Stimulated activated CD8-positive, alpha-beta memory T cell treated with anti-CD3 and anti-CD28 coated beads, Interleukin-4, amount 100 ng/mL, for 48 hours (primary cell): Measurements from ENCODE around the gene EIF3B.
"Not testable (repeated sequence)": the region's sequence is repeated elsewhere in the genome, so short reads cannot be mapped to it uniquely, and the experiment has no call there.

ENCODE experiments used
- DNase-seq: peaks from one replicate; pipeline ENCODE4 v3.0.0-alpha.2; 2020

The EIF3B gene

DNA sequence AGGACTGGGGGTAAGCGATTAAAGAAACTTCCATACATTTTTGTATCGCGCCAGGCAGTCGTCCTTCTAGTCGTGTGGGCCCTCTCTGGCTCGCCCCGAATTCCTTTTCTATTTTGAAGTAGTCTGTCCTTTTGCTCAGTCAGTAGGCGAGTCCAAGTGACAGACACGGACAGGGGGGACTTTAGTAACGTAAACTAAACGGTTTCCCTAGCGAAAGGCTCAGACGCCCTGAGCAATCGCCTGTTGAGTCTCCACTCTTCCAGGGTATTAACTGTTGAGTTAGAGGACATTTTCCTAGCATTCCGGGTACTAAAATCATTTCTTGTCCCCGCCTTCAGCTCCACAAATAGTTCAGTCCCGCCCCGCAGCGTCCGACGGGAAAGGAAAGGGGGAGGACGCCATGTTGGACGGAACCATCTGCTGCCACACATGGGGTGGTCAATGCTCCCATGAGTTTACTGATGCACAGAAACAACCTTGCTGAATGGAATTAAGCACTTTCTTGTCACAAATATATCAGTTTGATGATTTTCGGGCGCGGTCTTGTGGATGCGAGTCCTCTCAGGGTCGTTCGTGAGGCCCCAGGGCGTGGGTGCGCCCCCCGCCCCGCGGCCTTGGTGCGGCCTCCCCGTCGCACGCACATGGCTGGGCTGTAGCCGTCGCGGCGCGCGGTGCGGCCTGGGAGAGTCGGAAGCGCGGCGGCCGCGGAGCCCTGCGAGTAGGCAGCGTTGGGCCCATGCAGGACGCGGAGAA, at the start of gene EIF3B:
Gene EIF3B, plus strand, starts transcription at position 642 of the 753 bp plus-strand sequence. Its CDS starts 95 bp downstream, at position 737.
- DNase-seq, result peak; percentile 89

DNA sequence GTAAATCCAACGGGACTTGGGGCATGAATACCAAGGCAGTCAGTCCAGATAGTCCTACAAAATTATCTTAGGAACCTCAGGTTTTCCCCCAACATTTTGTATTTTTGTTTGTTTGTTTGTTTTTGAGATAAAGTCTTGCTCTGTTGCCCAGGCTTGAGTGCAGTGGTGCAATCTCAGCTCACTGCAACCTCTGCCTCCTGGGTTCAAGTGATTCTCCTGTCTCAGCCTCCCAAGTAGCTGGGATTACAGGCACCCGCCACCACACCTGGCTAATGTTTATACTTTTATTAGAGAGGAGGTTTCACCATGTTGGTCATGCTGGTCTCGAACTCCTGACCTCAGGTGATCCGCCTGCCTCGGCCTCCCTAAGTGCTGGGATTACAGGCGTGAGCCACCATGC, 49.4 kb upstream of the EIF3B start:
- DNase-seq, result not testable (repeated sequence)

DNA sequence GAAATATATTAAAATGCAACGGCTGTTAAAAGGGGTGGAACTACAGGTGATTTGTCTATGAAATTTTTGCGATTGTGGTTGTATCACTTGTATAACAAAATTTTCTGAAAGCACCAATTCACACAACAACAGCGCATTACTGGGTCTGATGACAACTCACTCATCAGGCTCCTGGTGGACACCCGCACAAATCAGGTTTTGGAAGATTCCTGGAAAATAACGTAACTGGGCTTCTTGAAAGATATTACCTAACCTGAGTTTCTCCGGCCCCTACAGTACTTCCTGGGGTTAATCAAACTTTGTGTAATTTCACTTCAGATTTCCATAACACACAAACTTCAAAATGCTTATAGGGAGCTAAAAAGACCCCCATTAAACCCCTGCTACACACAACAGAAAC, 47.9 kb upstream of the EIF3B start:
- DNase-seq, result no peak

DNA sequence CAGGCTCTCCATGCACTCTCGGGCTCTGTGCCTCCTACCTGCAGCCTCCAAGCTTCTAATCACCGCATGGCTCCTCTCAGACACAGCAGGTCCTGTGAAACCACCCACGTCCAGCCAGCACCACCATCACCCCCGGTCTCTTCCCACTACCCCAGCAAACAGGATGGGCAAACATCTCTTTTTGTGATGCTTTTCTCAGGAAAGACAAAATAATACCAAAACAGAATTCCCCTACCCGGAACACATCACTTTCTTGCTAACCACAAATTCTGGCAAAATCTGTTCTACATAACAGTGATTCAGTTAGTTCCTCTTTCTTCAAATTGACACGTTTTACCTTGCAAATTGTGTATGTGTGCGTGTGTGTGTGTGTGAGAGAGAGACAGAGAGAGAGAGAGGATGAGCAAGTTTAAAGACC, 46.9 kb upstream of the EIF3B start:
- DNase-seq, result no peak

- no peak for DNase-seq
Measured at GRCh38 chr7:2309889-2310331, 44.7 kb upstream of the EIF3B start.

- DNase-seq, result no peak
Measured at GRCh38 chr7:2312267-2312929, 42.2 kb upstream of the EIF3B start.

- no peak for DNase-seq
Measured at GRCh38 chr7:2313450-2314208, 41.0 kb upstream of the EIF3B start.

DNA sequence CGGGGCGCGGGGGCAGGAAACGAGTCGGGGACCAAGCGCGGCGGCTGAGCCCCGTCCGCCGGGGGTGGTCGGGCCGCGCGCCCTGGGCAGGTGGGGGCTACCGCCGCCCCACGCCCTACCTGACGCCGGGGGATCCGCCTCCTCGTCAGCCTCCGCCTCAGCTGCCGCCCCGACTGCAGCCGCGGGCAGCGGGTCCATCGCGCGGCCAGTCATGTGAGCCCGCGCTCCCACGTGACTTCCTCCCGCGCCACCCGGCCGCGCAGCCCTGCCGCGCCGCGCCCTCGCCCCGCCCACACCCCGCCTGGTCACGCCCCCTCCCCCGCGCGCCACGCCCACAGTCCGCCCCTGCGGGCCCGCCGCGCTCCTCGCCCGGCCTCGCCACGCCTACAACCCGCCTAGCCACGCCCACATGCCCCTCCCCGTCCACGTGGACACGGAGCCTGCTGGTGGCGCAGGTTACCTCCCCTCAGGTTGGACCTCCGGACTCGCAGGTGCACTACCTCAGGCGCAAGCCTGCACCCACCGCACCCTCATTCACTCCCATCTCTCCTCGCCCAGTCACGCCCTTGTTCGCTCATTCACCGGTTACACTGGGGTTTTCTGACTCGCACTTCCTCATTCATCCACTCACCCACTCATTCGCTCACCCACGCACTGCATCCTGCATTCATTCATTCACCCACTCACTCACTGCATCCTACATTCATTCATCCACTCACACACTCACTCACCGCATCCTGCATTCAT, 40.2 kb upstream of the EIF3B start, which contains the start of gene SNX8:
Gene SNX8, minus strand, starts transcription at position 233 of the 747 bp plus-strand sequence. Its CDS starts 20 bp downstream, at position 213.
- peak; percentile 99 for DNase-seq

GRCh38 chr7:2314956-2315530, 39.6 kb upstream of the EIF3B start:
- DNase-seq, result not testable (repeated sequence)

- no peak for DNase-seq
Measured at GRCh38 chr7:2315787-2316186, 38.8 kb upstream of the EIF3B start.

- no peak for DNase-seq
Measured at GRCh38 chr7:2316578-2316977, 38.0 kb upstream of the EIF3B start.

- DNase-seq, result no peak
Measured at GRCh38 chr7:2317556-2318293, 36.9 kb upstream of the EIF3B start.

DNA sequence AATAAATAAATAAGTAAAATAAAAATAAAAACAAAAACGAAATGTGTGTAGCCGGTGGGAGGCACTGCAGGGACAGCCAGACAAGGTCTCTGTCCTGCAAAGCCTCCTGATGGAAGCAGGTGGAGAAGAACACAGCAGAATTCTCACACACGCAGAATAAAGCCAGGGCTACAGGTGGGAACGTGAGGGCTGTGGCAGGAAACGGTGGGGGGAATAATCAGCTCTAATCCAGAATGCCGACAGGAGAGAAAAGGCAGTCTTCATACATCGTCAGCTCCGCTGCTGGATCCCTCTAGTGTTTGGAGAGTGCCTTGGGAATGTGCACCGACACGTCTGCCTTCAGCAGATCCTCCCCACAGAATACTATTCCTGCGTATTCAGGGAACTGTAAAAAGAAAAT, 33.6 kb upstream of the EIF3B start:
- no peak for DNase-seq

- DNase-seq, result no peak
Measured at GRCh38 chr7:2325162-2325561, 29.5 kb upstream of the EIF3B start.

DNA sequence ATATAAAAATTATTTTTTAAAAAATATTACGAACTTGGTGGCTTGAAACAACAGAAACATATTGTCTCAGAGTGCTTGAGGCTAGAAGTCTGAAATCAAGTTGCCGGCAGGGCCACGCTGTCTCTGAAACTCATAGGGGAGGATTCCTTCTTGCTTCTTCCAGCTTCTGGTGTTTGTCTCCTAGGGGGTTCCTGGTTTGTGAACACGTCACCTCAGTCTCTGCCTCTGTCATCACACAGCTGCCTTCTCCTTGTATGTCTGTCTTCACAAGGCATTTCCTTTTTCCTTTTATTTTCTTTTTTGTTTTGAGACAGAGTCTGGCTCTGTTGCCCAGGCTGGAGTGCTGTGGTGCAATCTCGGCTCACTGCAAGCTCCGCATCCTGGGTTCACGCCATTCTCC, 27.7 kb upstream of the EIF3B start:
- no peak for DNase-seq

DNA sequence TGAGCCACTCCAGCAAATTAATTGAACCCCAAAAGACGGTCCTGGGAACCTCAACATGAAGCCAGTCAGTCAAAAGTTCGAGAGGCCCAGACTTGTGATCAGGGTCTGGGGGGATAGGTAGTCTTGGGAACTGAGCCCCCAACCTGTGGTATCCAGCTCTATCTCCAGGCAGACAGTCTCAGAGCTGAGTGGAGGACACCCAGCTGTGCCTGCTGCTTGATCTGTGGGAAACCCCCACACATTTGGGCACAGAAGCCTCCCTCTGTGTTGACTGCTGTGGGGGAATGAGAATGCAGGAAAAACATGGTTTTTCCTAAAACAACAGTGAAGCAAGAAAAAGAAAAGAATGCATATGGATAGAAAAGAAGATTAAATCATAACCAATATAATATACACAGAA, 24.1 kb upstream of the EIF3B start:
- no peak for DNase-seq

- DNase-seq, result no peak
Measured at GRCh38 chr7:2331707-2332106, 22.9 kb upstream of the EIF3B start.

GRCh38 chr7:2332606-2333231, 21.9 kb upstream of the EIF3B start:
- not testable (repeated sequence) for DNase-seq

- DNase-seq, result no peak
Measured at GRCh38 chr7:2336626-2337299, 17.9 kb upstream of the EIF3B start.

DNA sequence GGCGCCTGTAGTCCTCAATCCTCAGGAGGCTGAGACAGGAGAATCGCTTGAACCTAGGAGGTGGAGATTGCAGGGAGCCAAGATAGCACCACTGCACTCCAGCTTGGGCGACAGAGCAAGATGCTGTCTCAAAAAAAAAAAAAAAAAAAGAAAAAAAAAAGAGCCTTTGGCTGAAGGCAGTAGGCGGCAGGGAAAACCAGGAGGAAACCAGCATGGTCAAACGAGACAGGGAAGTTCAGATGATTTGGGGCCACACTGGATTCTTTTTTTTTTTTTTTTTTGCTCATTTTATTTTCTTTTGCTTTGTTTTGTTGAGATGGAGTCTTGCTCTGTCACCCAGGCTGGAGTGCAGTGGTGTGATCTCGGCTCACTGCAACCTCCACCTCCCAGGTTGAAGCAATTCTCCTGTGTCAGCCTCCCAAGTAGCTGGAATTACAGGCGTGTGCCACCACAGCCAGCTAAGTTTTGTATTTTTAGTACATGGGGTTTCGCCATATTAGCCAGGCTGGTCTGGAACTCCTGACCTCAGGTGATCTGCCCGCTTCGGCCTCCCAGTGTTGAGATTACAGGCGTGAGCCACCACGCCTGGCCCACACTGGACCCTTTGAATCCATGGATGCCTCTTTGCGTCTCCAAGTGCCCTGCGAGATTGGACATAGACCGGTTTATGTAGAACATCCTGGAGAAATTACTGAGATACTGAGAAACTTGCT, 7.1 kb upstream of the EIF3B start:
- not testable (repeated sequence) for DNase-seq
